Measurements from ENCODE around the gene SF3A2. TPM values are rescaled to one million over a fixed set of nuclear protein-coding genes. Genes with fewer than 3 reads are reported as not detected.

Gene SF3A2
- total RNA-seq, 4 donors from 2014 or later, result 21.4 to 84.0 (median 51.8) TPM

GRCh38 chr19:2239771-2240770, 3.4 kb downstream of the SF3A2 start:
- no peak for DNase-seq (ENCODE audit: low spot score in 2 of 2)
- H3K9me3 ChIP-seq, result no peaks in the 10 kb centered on the region
- 21 to 27% methylated on average over 31 to 32 of the region's 34 CpGs for WGBS, 2 donors
- peak overlapping the region; percentile 12 to 90 (median 64) for H3K27ac ChIP-seq
- peaks cover 5 to 24% (median 12%) of the 10 kb centered on the region in 3 donors for H3K36me3 ChIP-seq
- H3K4me3 ChIP-seq, result peak overlapping the region in 3 of 4 donors; percentile 13 to 37 (median 16)
- TF ChIP-seq EP300 (IDR thresholded peaks at IDR 0.05) (no peak), POLR2A (IDR thresholded peaks at IDR 0.05) (no peak)
- TF ChIP-seq, protein P1, sequence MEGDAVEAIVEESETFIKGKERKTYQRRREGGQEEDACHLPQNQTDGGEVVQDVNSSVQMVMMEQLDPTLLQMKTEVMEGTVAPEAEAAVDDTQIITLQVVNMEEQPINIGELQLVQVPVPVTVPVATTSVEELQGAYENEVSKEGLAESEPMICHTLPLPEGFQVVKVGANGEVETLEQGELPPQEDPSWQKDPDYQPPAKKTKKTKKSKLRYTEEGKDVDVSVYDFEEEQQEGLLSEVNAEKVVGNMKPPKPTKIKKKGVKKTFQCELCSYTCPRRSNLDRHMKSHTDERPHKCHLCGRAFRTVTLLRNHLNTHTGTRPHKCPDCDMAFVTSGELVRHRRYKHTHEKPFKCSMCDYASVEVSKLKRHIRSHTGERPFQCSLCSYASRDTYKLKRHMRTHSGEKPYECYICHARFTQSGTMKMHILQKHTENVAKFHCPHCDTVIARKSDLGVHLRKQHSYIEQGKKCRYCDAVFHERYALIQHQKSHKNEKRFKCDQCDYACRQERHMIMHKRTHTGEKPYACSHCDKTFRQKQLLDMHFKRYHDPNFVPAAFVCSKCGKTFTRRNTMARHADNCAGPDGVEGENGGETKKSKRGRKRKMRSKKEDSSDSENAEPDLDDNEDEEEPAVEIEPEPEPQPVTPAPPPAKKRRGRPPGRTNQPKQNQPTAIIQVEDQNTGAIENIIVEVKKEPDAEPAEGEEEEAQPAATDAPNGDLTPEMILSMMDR (IDR thresholded peaks at IDR 0.05), result no peak
- no peaks in the 10 kb centered on the region for H3K27me3 ChIP-seq
- peaks cover 0 to 73% (median 53%) of the 10 kb centered on the region in 4 donors for H3K4me1 ChIP-seq

DNA sequence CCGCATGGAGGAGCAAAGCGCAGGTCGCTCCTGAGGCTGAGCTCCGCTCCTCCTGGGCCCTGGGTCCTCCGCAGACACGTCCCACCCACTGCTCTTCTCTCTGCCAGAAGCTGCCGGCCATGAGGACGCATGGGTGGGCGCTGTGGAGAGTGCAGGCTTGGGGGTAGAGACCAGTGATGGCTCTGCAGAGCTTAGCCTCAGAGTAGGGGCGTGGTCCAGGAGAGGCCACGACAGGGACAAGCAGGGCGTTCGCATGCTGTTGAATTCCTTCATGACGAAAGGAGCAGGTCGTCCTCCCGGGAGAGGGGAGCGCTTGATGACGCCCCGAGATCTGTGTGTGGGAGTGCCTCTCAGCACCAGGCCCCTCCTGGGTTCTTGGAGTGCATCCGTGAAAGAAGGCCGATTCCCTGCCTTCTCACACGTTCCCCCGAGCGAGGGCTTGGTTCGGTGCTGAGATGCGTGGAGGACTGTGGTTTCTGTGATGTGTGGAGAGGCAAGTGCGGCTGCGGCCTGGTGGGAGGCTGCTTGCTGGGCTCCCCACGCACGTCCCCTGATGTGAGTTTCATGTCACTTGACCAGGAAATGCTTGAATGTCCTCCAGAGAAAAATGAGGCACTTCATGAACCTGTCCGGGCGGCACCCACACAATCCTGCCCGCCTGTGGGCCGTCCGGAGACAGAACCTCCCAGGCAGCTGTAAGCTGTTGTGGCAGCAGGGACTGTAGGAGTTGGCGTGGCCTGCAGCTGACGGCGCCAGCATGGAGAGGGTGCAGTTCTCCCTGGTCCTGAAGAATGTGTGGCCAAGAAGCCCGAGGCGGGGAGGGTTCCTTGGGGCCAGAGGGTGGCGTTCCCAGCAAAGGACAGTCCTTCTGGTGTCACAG, 4.5 kb downstream of the SF3A2 start:
- Histone ChIP-seq H3K4me1 (peaks cover 0 to 69% (median 49%) of the 10 kb centered on the region in 4 donors), H3K9me3 (no peaks in the 10 kb centered on the region), H3K36me3 (peaks cover 10 to 35% (median 22%) of the 10 kb centered on the region in 3 donors), H3K4me3 (peak overlapping the region in 1 of 4 donors; percentile 37), H3K27ac (peak overlapping the region in 3 of 4 donors; percentile 47 to 90 (median 80)), H3K27me3 (no peaks in the 10 kb centered on the region)
- no peak for DNase-seq (ENCODE audit: low spot score in 2 of 2)
- 51 to 54% methylated on average over 32 to 41 of the region's 41 CpGs for WGBS, 2 donors
- TF ChIP-seq POLR2A (IDR thresholded peaks at IDR 0.05) (no peak), EP300 (IDR thresholded peaks at IDR 0.05) (peak in 1 of 2 donors; percentile 62)
- TF ChIP-seq, protein P1 (IDR thresholded peaks at IDR 0.05), result peak in 1 of 5 experiments; percentile 8

DNA sequence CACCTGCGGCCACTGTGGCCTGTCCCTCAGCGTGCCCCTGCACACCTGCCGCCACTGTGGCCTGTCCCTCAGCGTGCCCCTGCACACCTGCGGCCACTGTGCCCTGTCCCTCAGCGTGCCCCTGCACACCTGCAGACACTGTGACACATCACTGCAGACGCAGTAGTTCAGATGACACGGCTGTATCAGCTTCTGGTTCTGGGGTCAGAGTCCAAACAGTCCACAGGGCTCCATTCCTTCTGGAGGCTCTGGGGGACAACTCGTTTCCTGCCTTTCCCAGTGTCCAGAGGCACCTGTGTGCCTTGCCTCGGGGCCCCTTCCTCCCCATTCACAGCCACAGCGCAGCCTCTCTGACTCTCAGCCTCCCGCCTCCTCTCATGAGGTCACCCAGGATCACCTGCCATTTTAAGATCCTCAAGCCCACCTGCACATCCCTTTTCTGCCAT, 5.5 kb downstream of the SF3A2 start:
- Histone ChIP-seq H3K36me3 (peaks cover 10 to 45% (median 32%) of the 10 kb centered on the region in 3 donors), H3K27me3 (no peaks in the 10 kb centered on the region), H3K4me1 (peaks cover 0 to 72% (median 49%) of the 10 kb centered on the region in 4 donors), H3K4me3 (no peak overlapping the region), H3K9me3 (no peaks in the 10 kb centered on the region), H3K27ac (peak overlapping the region in 3 of 4 donors; percentile 47 to 90 (median 80))
- 81 to 85% methylated on average over 11 to 12 of the region's 12 CpGs for WGBS, 2 donors
- TF ChIP-seq POLR2A (IDR thresholded peaks at IDR 0.05) (no peak), EP300 (IDR thresholded peaks at IDR 0.05) (no peak)
- TF ChIP-seq, protein P1 (IDR thresholded peaks at IDR 0.05), result no peak
- no peak for DNase-seq (ENCODE audit: low spot score in 2 of 2)

DNA sequence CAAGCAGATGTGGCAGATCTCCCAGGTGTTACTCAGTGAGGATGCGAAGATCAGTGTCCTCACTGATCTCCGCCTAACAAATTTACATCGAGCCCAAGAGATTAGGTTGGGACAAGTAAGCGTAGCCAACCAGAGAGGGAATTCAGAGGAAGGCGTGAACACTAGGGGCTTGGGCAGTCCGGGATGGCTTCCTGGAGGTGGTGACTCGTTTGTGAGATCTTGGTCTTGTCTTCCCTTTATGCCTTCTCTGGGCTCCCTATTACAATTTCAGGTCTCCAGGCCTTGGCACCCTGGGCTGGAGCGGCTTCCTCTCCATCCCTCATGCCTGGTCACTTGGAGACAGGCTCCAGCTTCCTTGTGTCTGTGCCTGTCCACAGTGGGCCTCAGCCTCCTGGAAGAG, 6.2 kb downstream of the SF3A2 start:
- no peak for TF ChIP-seq POLR2A (IDR thresholded peaks at IDR 0.05)
- TF ChIP-seq, protein P1 (IDR thresholded peaks at IDR 0.05), result no peak
- TF ChIP-seq EP300 (IDR thresholded peaks at IDR 0.05), result no peak
- Histone ChIP-seq H3K36me3 (peaks cover 10 to 52% (median 37%) of the 10 kb centered on the region in 3 donors), H3K4me3 (no peak overlapping the region), H3K9me3 (no peaks in the 10 kb centered on the region), H3K27ac (peak overlapping the region in 2 of 4 donors; percentile 80 to 90), H3K27me3 (no peaks in the 10 kb centered on the region), H3K4me1 (peaks cover 0 to 67% (median 43%) of the 10 kb centered on the region in 4 donors)
- DNase-seq (ENCODE audit: low spot score in 2 of 2), result no peak
- 88 to 92% methylated on average over 8 of the region's 8 CpGs for WGBS, 2 donors
